ENCODE results near the gene APC. TPM values are rescaled to one million over a fixed set of nuclear protein-coding genes. Genes with fewer than 3 reads are reported as not detected.
A peak's percentile ranks its signal among the peaks of the same experiment; 100 is the strongest.
"Not testable (repeated sequence)": the region's sequence is repeated elsewhere in the genome, so short reads cannot be mapped to it uniquely, and the experiment has no call there.

APC gene
- total RNA-seq, 4 donors from 2014 or later: 106 to 166 (median 121) TPM

GRCh38 chr5:112849912-112850311 is 112.2 kb downstream of the APC start:
- Histone ChIP-seq H3K27me3 (no peaks in the 10 kb centered on the region), H3K36me3 (no peaks in the 10 kb centered on the region), H3K27ac (replicated peaks in 1 of 4) (no peak overlapping the region), H3K4me1 (peaks cover 0 to 4% (median 2%) of the 10 kb centered on the region in 4 donors), H3K9me3 (no peaks in the 10 kb centered on the region), H3K4me3 (no peak overlapping the region)
- TF ChIP-seq EP300 (IDR thresholded peaks at IDR 0.05) (no peak), POLR2A (IDR thresholded peaks at IDR 0.05; ENCODE audit: low read depth) (no peak), CTCF (IDR thresholded peaks at IDR 0.05) (no peak), POLR2AphosphoS5 (IDR thresholded peaks at IDR 0.05) (no peak)
- 56% methylated on average over 2 of the region's 2 CpGs for WGBS
- intact Hi-C loops (cut with DNase I): loop anchor here (10.0 kb wide), 1 partner anchor 295 kb away; no protein-coding TSS in a partner anchor
- no peak for DNase-seq (ENCODE audit: extremely low spot score)

DNA sequence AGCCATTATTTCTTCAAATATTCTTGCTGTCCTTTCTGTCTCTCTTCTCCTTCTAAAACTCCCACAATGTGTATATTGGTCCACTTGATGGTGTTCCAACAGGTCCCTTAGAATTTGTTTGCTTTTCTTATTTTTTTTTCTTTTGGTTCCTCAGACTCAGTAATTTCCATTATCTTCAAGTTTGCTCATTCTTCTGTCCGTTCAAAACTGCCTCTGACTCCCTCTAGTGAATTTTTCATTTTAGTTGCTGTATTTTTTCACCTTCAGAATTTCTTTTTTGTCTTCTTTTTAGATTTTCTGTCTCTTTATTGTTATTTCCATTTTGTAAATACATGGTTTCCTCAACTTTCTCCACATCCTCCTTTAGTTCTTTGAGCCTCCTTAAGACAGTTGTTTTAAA is 117.0 kb downstream of the APC start:
- WGBS: 72% methylated on average over 1 of the region's 1 CpG
- no peak for DNase-seq (ENCODE audit: extremely low spot score)
- H3K4me1 ChIP-seq: no peaks in the 10 kb centered on the region

GRCh38 chr5:112857866-112858265 is 120.2 kb downstream of the APC start:
- H3K27ac ChIP-seq (replicated peaks in 1 of 4): no peak overlapping the region
- peaks cover 16 to 18% (median 17%) of the 10 kb centered on the region in 4 donors for H3K4me1 ChIP-seq
- TF ChIP-seq POLR2AphosphoS5 (IDR thresholded peaks at IDR 0.05) (no peak), CTCF (IDR thresholded peaks at IDR 0.05) (no peak), POLR2A (IDR thresholded peaks at IDR 0.05; ENCODE audit: low read depth) (no peak), EP300 (IDR thresholded peaks at IDR 0.05) (no peak)
- H3K27me3 ChIP-seq: no peaks in the 10 kb centered on the region
- no peak for DNase-seq (ENCODE audit: extremely low spot score)
- no peak overlapping the region for H3K4me3 ChIP-seq
- H3K36me3 ChIP-seq: peaks cover 0 to 3% (median 0%) of the 10 kb centered on the region in 4 donors
- intact Hi-C loops (cut with DNase I): no loop called here
- no peaks in the 10 kb centered on the region for H3K9me3 ChIP-seq

More for the DNA sequence above, 117.0 kb downstream of the APC start:
- Histone ChIP-seq H3K27ac (replicated peaks in 1 of 4) (no peak overlapping the region), H3K36me3 (no peaks in the 10 kb centered on the region), H3K4me3 (no peak overlapping the region), H3K27me3 (no peaks in the 10 kb centered on the region), H3K9me3 (no peaks in the 10 kb centered on the region)
- intact Hi-C loops (cut with DNase I): no loop called here
- TF ChIP-seq EP300 (IDR thresholded peaks at IDR 0.05) (no peak), CTCF (IDR thresholded peaks at IDR 0.05) (no peak), POLR2A (IDR thresholded peaks at IDR 0.05; ENCODE audit: low read depth) (no peak), POLR2AphosphoS5 (IDR thresholded peaks at IDR 0.05) (no peak)

GRCh38 chr5:112860571-112860928 is 122.9 kb downstream of the APC start:
- intact Hi-C loops (cut with DNase I): loop anchor here (5.0 kb wide), 1 partner anchor 62 kb away; the partner anchor contains the start of gene REEP5
- H3K27me3 ChIP-seq; H3K9me3 ChIP-seq; DNase-seq (ENCODE audit: extremely low spot score): not testable (repeated sequence)
- 70% methylated on average over 11 of the region's 11 CpGs for WGBS
- peak overlapping the region; percentile 77 to 89 (median 80) for H3K4me3 ChIP-seq
- peak overlapping the region; percentile 82 to 87 (median 87) for H3K27ac ChIP-seq (replicated peaks in 1 of 4)
- peaks cover 0 to 28% (median 11%) of the 10 kb centered on the region in 4 donors for H3K36me3 ChIP-seq
- H3K4me1 ChIP-seq: peaks cover 29 to 36% (median 31%) of the 10 kb centered on the region in 4 donors

- Histone ChIP-seq H3K27me3 (no peaks in the 10 kb centered on the region), H3K4me3 (peak within 1 kb of the TSS; percentile 77 to 89 (median 80)), H3K27ac (replicated peaks in 1 of 4) (peak within 1 kb of the TSS; percentile 82 to 87 (median 87)), H3K4me1 (peaks cover 29 to 36% (median 31%) of the 10 kb centered on the region in 4 donors), H3K9me3 (no peaks in the 10 kb centered on the region), H3K36me3 (peaks cover 0 to 33% (median 16%) of the 10 kb centered on the region in 4 donors)
- DNase-seq (ENCODE audit: extremely low spot score): peak; percentile 98
- no peak for TF ChIP-seq CTCF (IDR thresholded peaks at IDR 0.05)
- TF ChIP-seq POLR2AphosphoS5 (IDR thresholded peaks at IDR 0.05): peak; percentile 88
- peak; percentile 62 for TF ChIP-seq POLR2A (IDR thresholded peaks at IDR 0.05; ENCODE audit: low read depth)
- WGBS: 2% methylated on average over 38 of the region's 47 CpGs
- intact Hi-C loops (cut with DNase I): loop anchor here (5.0 kb wide), 1 partner anchor 61 kb away; the partner anchor contains the start of gene REEP5
Observed at GRCh38 chr5:112860929-112861637, 123.4 kb downstream of the APC start, which contains the start of gene SRP19. SRP19 (plus strand) TSS chr5:112861287; CDS start chr5:112861377, 90 bp downstream.

All from esophagus muscularis mucosa (tissue), 4 donors.